PFSK-1 (cell line): Measurements from ENCODE around the gene MCUB.

Experiments used
- FOXP2 ChIP-seq: optimal IDR thresholded peaks from 2 replicates; pipeline ENCODE3; 2011; ENCODE audit warnings: borderline replicate concordance, control low read depth, inconsistent platforms; ENCODE audit not compliant: insufficient read depth; ENCODE audit errors: extremely low read length, extremely low read depth
- POLR2AphosphoS5 ChIP-seq: IDR thresholded peaks from 2 replicates; pipeline ENCODE4 v1.6.1; 2012; ENCODE audit warnings: low read depth, mild to moderate bottlenecking, control low read depth, low read length, moderate library complexity
- REST ChIP-seq, 2 experiments: IDR thresholded peaks; 2 replicates each; pipeline versions ENCODE4 v1.6.1 to v1.8.0; 2011 to 2012; ENCODE audit warnings: low read depth in 2 of 2, low read length in 2 of 2, control low read depth in 1 of 2, inconsistent platforms in 1 of 2, mild to moderate bottlenecking in 1 of 2, moderate library complexity in 1 of 2; ENCODE audit not compliant: insufficient read depth in 1 of 2
- SIN3A ChIP-seq: IDR thresholded peaks from 2 replicates; pipeline ENCODE4 v1.6.1; 2012; ENCODE audit warnings: mild to moderate bottlenecking, low read length, moderate library complexity, borderline replicate concordance; ENCODE audit not compliant: insufficient read depth
- TAF1 ChIP-seq: IDR thresholded peaks from 2 replicates; pipeline ENCODE4 v1.6.1; 2012; ENCODE audit warnings: low read length, control low read depth, borderline replicate concordance; ENCODE audit not compliant: insufficient read depth

MCUB gene

GRCh38 chr4:109554971-109555370 lies 5.1 kb upstream of the MCUB start:
- TF ChIP-seq FOXP2 (no peak), SIN3A (no peak), TAF1 (no peak)

- TF ChIP-seq FOXP2: no peak
- no peak for TF ChIP-seq REST (IDR thresholded peaks at IDR 0.05; ENCODE audit: insufficient read depth in 1 of 2, low read depth in 2 of 2, low read length in 2 of 2)
- no peak for TF ChIP-seq SIN3A
- TF ChIP-seq TAF1: no peak
- no peak for TF ChIP-seq POLR2AphosphoS5
These were observed 2.6 kb upstream of the MCUB start for GRCh38 chr4:109557433-109557832.

- TF ChIP-seq TAF1: no peak
- TF ChIP-seq SIN3A: no peak
- TF ChIP-seq FOXP2: no peak
- no peak for TF ChIP-seq REST (IDR thresholded peaks at IDR 0.05; ENCODE audit: insufficient read depth in 1 of 2, low read depth in 2 of 2, low read length in 2 of 2)
These were observed 442 bp upstream of the MCUB start for GRCh38 chr4:109559625-109559982.

- TF ChIP-seq REST (IDR thresholded peaks at IDR 0.05; ENCODE audit: insufficient read depth in 1 of 2, low read depth in 2 of 2, low read length in 2 of 2) (no peak), SIN3A (no peak), POLR2AphosphoS5 (no peak), FOXP2 (no peak)
These were observed 828 bp downstream of the MCUB start for GRCh38 chr4:109560687-109561461.

- TF ChIP-seq POLR2AphosphoS5: no peak
- TF ChIP-seq TAF1: no peak
- no peak for TF ChIP-seq SIN3A
- no peak for TF ChIP-seq FOXP2
- no peak for TF ChIP-seq REST (IDR thresholded peaks at IDR 0.05; ENCODE audit: insufficient read depth in 1 of 2, low read depth in 2 of 2, low read length in 2 of 2)
These were observed 2.6 kb downstream of the MCUB start for GRCh38 chr4:109562457-109563239.
